ENCODE results near the gene GFAP. TPM values are rescaled to one million over a fixed set of nuclear protein-coding genes. Genes with fewer than 3 reads are reported as not detected.

The GFAP gene
- total and polyA plus RNA-seq, 11 donors: 0.94 to 12.4 (median 5.8) TPM

DNA sequence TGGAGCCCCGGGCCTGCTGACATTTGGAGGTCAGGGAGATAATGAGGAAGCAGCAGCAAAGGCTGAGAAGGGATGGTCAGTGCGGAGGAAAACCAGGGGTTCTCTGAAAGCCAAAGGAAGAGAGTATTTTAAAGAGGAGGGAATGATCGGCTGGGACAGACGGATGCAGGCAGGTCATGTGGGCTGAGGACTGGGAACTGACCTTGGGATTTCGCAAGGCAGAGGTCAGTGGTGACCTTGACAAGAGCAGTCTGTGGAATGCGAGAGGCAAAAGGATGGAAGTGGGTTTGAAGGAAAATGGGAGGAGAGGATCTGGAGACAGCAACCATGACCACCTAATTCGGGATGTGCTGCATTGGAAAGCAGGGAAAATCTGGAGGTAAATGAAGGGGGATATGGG, 26.3 kb downstream of the GFAP start:
- no peak overlapping the region for H3K4me3 ChIP-seq
- H3K4me1 ChIP-seq: peaks cover 0 to 28% (median 5%) of the 10 kb centered on the region in 12 donors
- peaks cover 0 to 75% (median 68%) of the 10 kb centered on the region in 9 donors for H3K36me3 ChIP-seq
- WGBS, 4 donors: 51 to 60% (median 58%) methylated on average over 7 of the region's 7 CpGs
- no peaks in the 10 kb centered on the region for H3K27me3 ChIP-seq
- no peak for TF ChIP-seq POLR2A (IDR thresholded peaks at IDR 0.05)
- TF ChIP-seq, protein P1, sequence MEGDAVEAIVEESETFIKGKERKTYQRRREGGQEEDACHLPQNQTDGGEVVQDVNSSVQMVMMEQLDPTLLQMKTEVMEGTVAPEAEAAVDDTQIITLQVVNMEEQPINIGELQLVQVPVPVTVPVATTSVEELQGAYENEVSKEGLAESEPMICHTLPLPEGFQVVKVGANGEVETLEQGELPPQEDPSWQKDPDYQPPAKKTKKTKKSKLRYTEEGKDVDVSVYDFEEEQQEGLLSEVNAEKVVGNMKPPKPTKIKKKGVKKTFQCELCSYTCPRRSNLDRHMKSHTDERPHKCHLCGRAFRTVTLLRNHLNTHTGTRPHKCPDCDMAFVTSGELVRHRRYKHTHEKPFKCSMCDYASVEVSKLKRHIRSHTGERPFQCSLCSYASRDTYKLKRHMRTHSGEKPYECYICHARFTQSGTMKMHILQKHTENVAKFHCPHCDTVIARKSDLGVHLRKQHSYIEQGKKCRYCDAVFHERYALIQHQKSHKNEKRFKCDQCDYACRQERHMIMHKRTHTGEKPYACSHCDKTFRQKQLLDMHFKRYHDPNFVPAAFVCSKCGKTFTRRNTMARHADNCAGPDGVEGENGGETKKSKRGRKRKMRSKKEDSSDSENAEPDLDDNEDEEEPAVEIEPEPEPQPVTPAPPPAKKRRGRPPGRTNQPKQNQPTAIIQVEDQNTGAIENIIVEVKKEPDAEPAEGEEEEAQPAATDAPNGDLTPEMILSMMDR (IDR thresholded peaks at IDR 0.05): no peak
- ATAC-seq (peak in 2 of 4 donors; percentile 33 to 36), DNase-seq (no peak)
- peak overlapping the region in 1 of 12 donors; percentile 40 for H3K27ac ChIP-seq
- intact Hi-C loops (cut with DNase I): no loop called here
- no peaks in the 10 kb centered on the region for H3K9me3 ChIP-seq

- Histone ChIP-seq H3K27me3 (no peaks in the 10 kb centered on the region), H3K9me3 (no peaks in the 10 kb centered on the region), H3K4me1 (peaks cover 0 to 28% (median 5%) of the 10 kb centered on the region in 12 donors), H3K4me3 (no peak overlapping the region), H3K27ac (peak overlapping the region in 1 of 12 donors; percentile 40), H3K36me3 (peaks cover 0 to 75% (median 68%) of the 10 kb centered on the region in 9 donors)
- WGBS, 4 donors: 75 to 86% (median 83%) methylated on average over 10 of the region's 10 CpGs
- no peak for DNase-seq
- intact Hi-C loops (cut with DNase I): no loop called here
- ATAC-seq: peak in 1 of 4 donors; percentile 20
- no peak for TF ChIP-seq POLR2A (IDR thresholded peaks at IDR 0.05)
- TF ChIP-seq, protein P1 (IDR thresholded peaks at IDR 0.05): no peak
Measured at GRCh38 chr17:44887971-44888954, 27.0 kb downstream of the GFAP start.

GRCh38 chr17:44887016-44887415, 28.3 kb downstream of the GFAP start:
- H3K9me3 ChIP-seq: no peaks in the 10 kb centered on the region
- intact Hi-C loops (cut with DNase I): no loop called here
- no peaks in the 10 kb centered on the region for H3K27me3 ChIP-seq
- no peak for TF ChIP-seq POLR2A (IDR thresholded peaks at IDR 0.05)
- TF ChIP-seq, protein P1 (IDR thresholded peaks at IDR 0.05): no peak
- H3K4me3 ChIP-seq: no peak overlapping the region
- peaks cover 0 to 75% (median 68%) of the 10 kb centered on the region in 9 donors for H3K36me3 ChIP-seq
- H3K4me1 ChIP-seq: peaks cover 0 to 28% (median 5%) of the 10 kb centered on the region in 12 donors
- no peak for ATAC-seq
- 75 to 96% (median 90%) methylated on average over 1 of the region's 1 CpG for WGBS, 4 donors
- no peak for DNase-seq
- H3K27ac ChIP-seq: no peak overlapping the region

- no peak overlapping the region for H3K27ac ChIP-seq
- no peak for TF ChIP-seq POLR2A (IDR thresholded peaks at IDR 0.05)
- TF ChIP-seq, protein P1 (IDR thresholded peaks at IDR 0.05): no peak
- 88 to 99% (median 93%) methylated on average over 2 of the region's 2 CpGs for WGBS, 4 donors
Measured at GRCh38 chr17:44884941-44885340, 30.4 kb downstream of the GFAP start.

More at GRCh38 chr17:44884941-44885340, 30.4 kb downstream of the GFAP start:
- DNase-seq (no peak), ATAC-seq (no peak)
- Histone ChIP-seq H3K4me1 (peaks cover 0 to 28% (median 5%) of the 10 kb centered on the region in 12 donors), H3K27me3 (no peaks in the 10 kb centered on the region), H3K36me3 (peaks cover 0 to 81% (median 75%) of the 10 kb centered on the region in 9 donors), H3K9me3 (no peaks in the 10 kb centered on the region), H3K4me3 (no peak overlapping the region)
- intact Hi-C loops (cut with DNase I): no loop called here

All from heart left ventricle (tissue), 16 donors.